Loucy (cell line): Measurements from ENCODE around the gene C1orf122.

Source experiments
- CTCF ChIP-seq: fragments of 200-600 bp; sonication (generic); conservative IDR thresholded peaks from 2 replicates; pipeline ENCODE4 v1.5.1; 2014; ENCODE audit warnings: mild to moderate bottlenecking, antibody characterized with exemption, low read length
- EZH2phosphoT487 ChIP-seq: fragments of 200-600 bp; IDR thresholded peaks from 2 replicates; pipeline ENCODE4 v1.6.1; 2018; ENCODE audit warnings: antibody characterized with exemption, mild to moderate bottlenecking, moderate library complexity, borderline replicate concordance

- TF ChIP-seq EZH2phosphoT487, result no peak
- no peak for TF ChIP-seq CTCF
Measured at GRCh38 chr1:37845049-37845646, 37.6 kb downstream of the C1orf122 start.
